Fibroblast of lung (primary cell): ENCODE data around the gene NEUROD2. TPM values are rescaled to one million over a fixed set of nuclear protein-coding genes. Genes with fewer than 3 reads are reported as not detected.

Experiments
- DNase-seq, 2 donors: peaks; one replicate each; pipeline versions ENCODE4 v3.0.0 to v3.0.0-alpha.2; 2010; ENCODE audit warnings: low read depth in 2 of 2
- H2AFZ ChIP-seq: 2 replicates; pipeline ENCODE4 v1.5.1; 2012; ENCODE audit warnings: low read length, control low read depth, inconsistent platforms
- H3K27ac ChIP-seq: 2 replicates; pipeline ENCODE4 v1.5.1; 2011; ENCODE audit warnings: low read length, control low read depth; ENCODE audit not compliant: insufficient read depth
- H3K27me3 ChIP-seq: 2 replicates; pipeline ENCODE4 v1.5.1; 2011; ENCODE audit warnings: mild to moderate bottlenecking, low read length; ENCODE audit not compliant: control insufficient read depth, insufficient read depth
- H3K36me3 ChIP-seq: 2 replicates; pipeline ENCODE4 v1.5.1; 2011; ENCODE audit warnings: low read length; ENCODE audit not compliant: control insufficient read depth, insufficient read depth
- H3K4me1 ChIP-seq: 2 replicates; pipeline ENCODE4 v1.5.1; 2011; ENCODE audit warnings: low read length; ENCODE audit not compliant: control insufficient read depth, insufficient read depth; ENCODE audit errors: extremely low read depth
- H3K4me2 ChIP-seq: 2 replicates; pipeline ENCODE4 v1.5.1; 2011; ENCODE audit warnings: low read length, control low read depth; ENCODE audit not compliant: insufficient read depth; ENCODE audit errors: extremely low read depth
- H3K4me3 ChIP-seq, 4 experiments: fragments of 200-600 bp in 1 of 4; sonication (generic) in 1 of 4; replicated peaks in 1 of 4; 2 replicates each; pipeline ENCODE4 v1.5.1; 2011 to 2016; ENCODE audit warnings: low read length in 4 of 4, low read depth in 3 of 4, mild to moderate bottlenecking in 3 of 4, control low read depth in 2 of 4, inconsistent platforms in 1 of 4, mixed read lengths in 1 of 4; ENCODE audit not compliant: insufficient read depth in 1 of 4; ENCODE audit errors: control extremely low read depth in 1 of 4
- H3K79me2 ChIP-seq: 2 replicates; pipeline ENCODE4 v1.5.1; 2012; ENCODE audit warnings: mild to moderate bottlenecking, low read length, inconsistent platforms; ENCODE audit not compliant: control insufficient read depth, insufficient read depth
- H3K9ac ChIP-seq: 2 replicates; pipeline ENCODE4 v1.5.1; 2011; ENCODE audit warnings: mild to moderate bottlenecking, low read length, control low read depth; ENCODE audit not compliant: insufficient read depth
- H3K9me3 ChIP-seq: 2 replicates; pipeline ENCODE4 v1.5.1; 2012; ENCODE audit warnings: low read depth, low read length; ENCODE audit not compliant: control insufficient read depth, insufficient read depth
- H4K20me1 ChIP-seq: 2 replicates; pipeline ENCODE4 v1.5.1; 2011; ENCODE audit warnings: low read length; ENCODE audit not compliant: control insufficient read depth, insufficient read depth; ENCODE audit errors: extremely low read depth
- EZH2 ChIP-seq: IDR thresholded peaks from 2 replicates; pipeline ENCODE4 v1.5.1; 2012; ENCODE audit warnings: low read length, control low read depth, mild to moderate bottlenecking; ENCODE audit errors: missing control alignments
- polyA plus RNA-seq, 2 donors: library from polyadenylated mRNA; depleted of rRNA in 1 of 2; stranded (reverse) in 1 of 2; unstranded in 1 of 2; fragments of >200 nt; gene quantifications; 2 replicates each; pipeline ENCODE4 v1.2.1, GENCODE V29; 2011 to 2012; ENCODE audit warnings: missing spikeins in 1 of 2
- total RNA-seq: library from RNA; depleted of rRNA; stranded (reverse); fragments of >200 nt; gene quantifications from 2 replicates; pipeline ENCODE4 v1.2.1, GENCODE V29; 2014
- TF ChIP-seq, protein P1 (sequence below), 2 donors: IDR thresholded peaks in 1 of 2; conservative IDR thresholded peaks in 1 of 2; 1 replicate in 1 of 2; 2 replicates in 1 of 2; pipeline ENCODE4 v1.5.1; 2011 to 2012; ENCODE audit warnings: low read length in 2 of 2, control low read depth in 1 of 2, inconsistent platforms in 1 of 2, low read depth in 1 of 2, mild to moderate bottlenecking in 1 of 2

NEUROD2 gene
- total and polyA plus RNA-seq, 2 donors (not counting 1 experiment from before 2014, with no cell fraction given): not detected

DNA sequence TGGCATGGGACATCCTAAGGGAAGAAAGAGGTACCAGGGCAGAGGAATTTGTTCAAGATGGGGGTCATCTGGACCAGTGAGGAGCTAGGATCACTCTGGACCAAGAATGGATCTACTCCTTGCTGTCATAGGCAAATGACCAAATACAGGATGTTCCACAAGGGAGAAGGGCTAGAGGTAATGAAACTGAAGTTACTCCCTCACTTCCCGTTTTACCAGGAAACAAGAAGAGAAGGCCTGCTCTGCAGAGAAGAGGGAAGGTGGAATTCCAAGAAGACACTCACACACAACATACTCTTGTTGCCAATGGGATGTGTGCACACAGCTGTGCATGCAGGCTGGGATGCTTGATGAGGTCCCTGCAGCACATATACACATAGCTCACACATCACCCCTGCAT, 38.6 kb downstream of the NEUROD2 start:
- H3K36me3 ChIP-seq: no peaks in the 10 kb centered on the region
- H3K79me2 ChIP-seq: no peaks in the 10 kb centered on the region
- no peak overlapping the region for H3K4me3 ChIP-seq
- DNase-seq: no peak
- TF ChIP-seq, protein P1, sequence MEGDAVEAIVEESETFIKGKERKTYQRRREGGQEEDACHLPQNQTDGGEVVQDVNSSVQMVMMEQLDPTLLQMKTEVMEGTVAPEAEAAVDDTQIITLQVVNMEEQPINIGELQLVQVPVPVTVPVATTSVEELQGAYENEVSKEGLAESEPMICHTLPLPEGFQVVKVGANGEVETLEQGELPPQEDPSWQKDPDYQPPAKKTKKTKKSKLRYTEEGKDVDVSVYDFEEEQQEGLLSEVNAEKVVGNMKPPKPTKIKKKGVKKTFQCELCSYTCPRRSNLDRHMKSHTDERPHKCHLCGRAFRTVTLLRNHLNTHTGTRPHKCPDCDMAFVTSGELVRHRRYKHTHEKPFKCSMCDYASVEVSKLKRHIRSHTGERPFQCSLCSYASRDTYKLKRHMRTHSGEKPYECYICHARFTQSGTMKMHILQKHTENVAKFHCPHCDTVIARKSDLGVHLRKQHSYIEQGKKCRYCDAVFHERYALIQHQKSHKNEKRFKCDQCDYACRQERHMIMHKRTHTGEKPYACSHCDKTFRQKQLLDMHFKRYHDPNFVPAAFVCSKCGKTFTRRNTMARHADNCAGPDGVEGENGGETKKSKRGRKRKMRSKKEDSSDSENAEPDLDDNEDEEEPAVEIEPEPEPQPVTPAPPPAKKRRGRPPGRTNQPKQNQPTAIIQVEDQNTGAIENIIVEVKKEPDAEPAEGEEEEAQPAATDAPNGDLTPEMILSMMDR (conservative IDR thresholded peaks at IDR 0.05 in 1 of 2, IDR thresholded peaks at IDR 0.05 in 1 of 2; ENCODE audit: low read depth in 1 of 2, low read length in 2 of 2): no peak
- TF ChIP-seq EZH2: no peak
- H3K27me3 ChIP-seq: no peaks in the 10 kb centered on the region
- no peak overlapping the region for H3K9ac ChIP-seq
- H4K20me1 ChIP-seq: no peaks in the 10 kb centered on the region
- H3K9me3 ChIP-seq: no peaks in the 10 kb centered on the region
- no peak overlapping the region for H3K27ac ChIP-seq
- H2AFZ ChIP-seq: no peak overlapping the region
- H3K4me1 ChIP-seq: peaks cover 2% of the 10 kb centered on the region
- H3K4me2 ChIP-seq: no peak overlapping the region

DNA sequence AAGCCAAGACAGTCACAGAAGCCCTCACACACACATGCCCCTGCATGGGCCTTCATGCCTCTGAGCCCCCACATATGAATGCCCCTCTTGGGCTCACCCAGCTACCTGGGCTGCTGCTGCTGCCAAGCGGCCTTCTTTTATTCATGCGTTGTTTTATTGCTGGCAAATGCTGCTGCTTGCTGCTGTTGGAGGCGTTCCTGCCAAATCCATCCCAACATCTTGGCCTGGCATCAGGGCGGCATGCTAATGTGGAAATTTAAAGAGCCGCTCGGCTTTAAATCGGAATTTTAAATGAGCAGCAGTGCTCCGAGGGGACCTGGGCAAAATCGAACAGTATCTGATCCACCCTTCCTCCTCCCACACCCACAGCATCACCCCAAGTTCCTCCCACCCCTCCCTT, 39.0 kb downstream of the NEUROD2 start:
- H3K27ac ChIP-seq: no peak overlapping the region
- no peak overlapping the region for H2AFZ ChIP-seq
- H3K9me3 ChIP-seq: no peaks in the 10 kb centered on the region
- H3K36me3 ChIP-seq: no peaks in the 10 kb centered on the region
- no peak for DNase-seq
- no peaks in the 10 kb centered on the region for H3K4me1 ChIP-seq
- H3K9ac ChIP-seq: no peak overlapping the region
- H3K4me2 ChIP-seq: no peak overlapping the region
- TF ChIP-seq EZH2: no peak
- TF ChIP-seq, protein P1 (conservative IDR thresholded peaks at IDR 0.05 in 1 of 2, IDR thresholded peaks at IDR 0.05 in 1 of 2; ENCODE audit: low read depth in 1 of 2, low read length in 2 of 2): no peak
- no peaks in the 10 kb centered on the region for H3K79me2 ChIP-seq
- H4K20me1 ChIP-seq: no peaks in the 10 kb centered on the region
- H3K27me3 ChIP-seq: no peaks in the 10 kb centered on the region
- no peak overlapping the region for H3K4me3 ChIP-seq

DNA sequence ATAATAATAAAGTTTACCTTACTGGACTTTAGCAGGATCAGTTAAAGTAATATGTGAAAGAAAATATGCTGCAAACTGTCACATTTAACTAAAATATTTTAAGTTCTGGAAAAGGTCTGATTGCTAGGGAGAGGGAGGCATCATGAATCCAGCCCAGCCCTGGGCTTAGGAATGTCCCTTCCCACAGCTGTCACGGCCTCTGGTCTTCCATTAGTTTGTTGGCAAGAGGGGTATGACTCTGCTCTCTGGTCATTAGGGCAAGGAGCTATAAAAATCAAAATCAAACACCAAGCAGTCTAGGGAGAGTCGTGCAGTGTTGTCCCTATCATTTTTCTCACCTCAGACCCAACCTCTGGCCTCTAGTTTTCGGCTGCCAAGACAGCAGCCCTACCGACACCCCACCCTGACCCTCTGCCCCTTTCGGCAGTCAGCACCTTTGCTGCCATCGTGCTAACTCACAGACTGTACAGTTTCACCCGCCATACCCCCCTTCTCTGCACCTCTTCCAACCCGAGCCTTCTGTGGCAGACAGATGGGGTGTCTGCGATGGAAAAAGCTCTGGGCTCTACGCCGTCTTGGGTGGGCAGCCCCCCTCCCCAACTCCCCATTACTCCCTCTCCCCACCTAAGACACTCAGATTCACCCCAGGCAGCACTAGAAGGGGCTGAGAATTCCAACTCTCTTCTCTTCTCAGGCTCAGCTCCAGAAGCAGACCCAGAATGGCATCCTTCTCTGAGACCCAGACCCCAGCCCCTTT, 41.4 kb downstream of the NEUROD2 start:
- DNase-seq: no peak
- no peak overlapping the region for H3K27ac ChIP-seq
- no peaks in the 10 kb centered on the region for H3K36me3 ChIP-seq
- no peaks in the 10 kb centered on the region for H3K79me2 ChIP-seq
- no peaks in the 10 kb centered on the region for H3K9me3 ChIP-seq
- no peak overlapping the region for H3K4me2 ChIP-seq
- no peak overlapping the region for H3K4me3 ChIP-seq
- H3K27me3 ChIP-seq: no peaks in the 10 kb centered on the region
- H3K9ac ChIP-seq: no peak overlapping the region
- no peaks in the 10 kb centered on the region for H3K4me1 ChIP-seq
- TF ChIP-seq, protein P1 (conservative IDR thresholded peaks at IDR 0.05 in 1 of 2, IDR thresholded peaks at IDR 0.05 in 1 of 2; ENCODE audit: low read depth in 1 of 2, low read length in 2 of 2): no peak
- TF ChIP-seq EZH2: no peak
- H4K20me1 ChIP-seq: no peaks in the 10 kb centered on the region
- H2AFZ ChIP-seq: no peak overlapping the region
